SU-DHL-6 (cell line): Measurements from ENCODE around the gene AMBP.

ENCODE experiments used
- H2AFZ ChIP-seq: fragments of 200-600 bp; sonication (generic); 2 replicates; pipeline ENCODE4 v1.6.1; 2014; ENCODE audit warnings: low read depth, mild to moderate bottlenecking, moderate library complexity, mixed read lengths, antibody characterized with exemption, low read length; ENCODE audit not compliant: severe bottlenecking
- H3F3A ChIP-seq: fragments of 200-600 bp; shearing (Covaris generic); 2 replicates; pipeline ENCODE4 v1.6.0; 2016; ENCODE audit warnings: antibody characterized with exemption, mild to moderate bottlenecking; ENCODE audit not compliant: insufficient read depth
- H3K27ac ChIP-seq: fragments of 200-600 bp; sonication (generic); 2 replicates; pipeline ENCODE4 v1.5.1; 2016; ENCODE audit warnings: low read depth, mild to moderate bottlenecking, low read length, moderate library complexity, mixed read lengths
- H3K27me3 ChIP-seq: fragments of 200-600 bp; sonication (generic), shearing (Covaris generic); 2 replicates; pipeline ENCODE4 v1.6.0; 2014; ENCODE audit warnings: mild to moderate bottlenecking, low read length
- H3K36me3 ChIP-seq: fragments of 200-600 bp; sonication (generic); 2 replicates; pipeline ENCODE4 v1.6.1; 2014; ENCODE audit warnings: mild to moderate bottlenecking, low read length, mixed read lengths
- H3K4me2 ChIP-seq: fragments of 300-600, 200-600 bp; shearing (Covaris generic), sonication (generic); 2 replicates; pipeline ENCODE4 v1.6.0; 2014; ENCODE audit warnings: low read length, low read depth, mild to moderate bottlenecking; ENCODE audit not compliant: poor library complexity, severe bottlenecking
- H3K4me3 ChIP-seq: fragments of 200-600 bp; sonication (generic); 2 replicates; pipeline ENCODE4 v1.5.1; 2014; ENCODE audit warnings: antibody characterized with exemption, low read length, mild to moderate bottlenecking, mixed read lengths; ENCODE audit not compliant: insufficient read depth, poor library complexity, severe bottlenecking
- H3K79me2 ChIP-seq: fragments of 200-600 bp; sonication (generic); 2 replicates; pipeline ENCODE4 v1.6.1; 2014; ENCODE audit warnings: mild to moderate bottlenecking, low read length, moderate library complexity; ENCODE audit not compliant: insufficient read depth
- H3K9ac ChIP-seq: fragments of 200-600 bp; sonication (generic); 2 replicates; pipeline ENCODE4 v1.7.0; 2014; ENCODE audit warnings: mild to moderate bottlenecking, low read length
- H3K9me2 ChIP-seq: fragments of 200-600 bp; sonication (generic); replicated peaks from 2 replicates; pipeline ENCODE4 v1.6.1; 2014; ENCODE audit warnings: low read length; ENCODE audit not compliant: insufficient read depth
- H3K9me3 ChIP-seq: fragments of 200-600 bp; sonication (generic); 2 replicates; pipeline ENCODE4 v1.6.1; 2014; ENCODE audit warnings: low read length, mixed read lengths; ENCODE audit not compliant: insufficient read depth
- H4K20me1 ChIP-seq: fragments of 200-600 bp; sonication (generic); 2 replicates; pipeline ENCODE4 v1.6.1; 2014; ENCODE audit warnings: low read depth, mild to moderate bottlenecking, antibody characterized with exemption, low read length, moderate library complexity, mixed read lengths
- CTCF ChIP-seq: fragments of 200-600 bp; sonication (generic); IDR thresholded peaks from one replicate; pipeline ENCODE4 v1.5.1; 2017; ENCODE audit warnings: antibody characterized with exemption, mild to moderate bottlenecking, low read length, moderate library complexity; ENCODE audit not compliant: insufficient read depth, poor library complexity, severe bottlenecking
- EZH2phosphoT487 ChIP-seq: fragments of 200-600 bp; sonication (generic), shearing (Covaris generic); conservative IDR thresholded peaks from 2 replicates; pipeline ENCODE4 v1.6.1; 2018; ENCODE audit warnings: mild to moderate bottlenecking, antibody characterized with exemption, low read length, moderate library complexity, mixed read lengths

The AMBP gene

DNA sequence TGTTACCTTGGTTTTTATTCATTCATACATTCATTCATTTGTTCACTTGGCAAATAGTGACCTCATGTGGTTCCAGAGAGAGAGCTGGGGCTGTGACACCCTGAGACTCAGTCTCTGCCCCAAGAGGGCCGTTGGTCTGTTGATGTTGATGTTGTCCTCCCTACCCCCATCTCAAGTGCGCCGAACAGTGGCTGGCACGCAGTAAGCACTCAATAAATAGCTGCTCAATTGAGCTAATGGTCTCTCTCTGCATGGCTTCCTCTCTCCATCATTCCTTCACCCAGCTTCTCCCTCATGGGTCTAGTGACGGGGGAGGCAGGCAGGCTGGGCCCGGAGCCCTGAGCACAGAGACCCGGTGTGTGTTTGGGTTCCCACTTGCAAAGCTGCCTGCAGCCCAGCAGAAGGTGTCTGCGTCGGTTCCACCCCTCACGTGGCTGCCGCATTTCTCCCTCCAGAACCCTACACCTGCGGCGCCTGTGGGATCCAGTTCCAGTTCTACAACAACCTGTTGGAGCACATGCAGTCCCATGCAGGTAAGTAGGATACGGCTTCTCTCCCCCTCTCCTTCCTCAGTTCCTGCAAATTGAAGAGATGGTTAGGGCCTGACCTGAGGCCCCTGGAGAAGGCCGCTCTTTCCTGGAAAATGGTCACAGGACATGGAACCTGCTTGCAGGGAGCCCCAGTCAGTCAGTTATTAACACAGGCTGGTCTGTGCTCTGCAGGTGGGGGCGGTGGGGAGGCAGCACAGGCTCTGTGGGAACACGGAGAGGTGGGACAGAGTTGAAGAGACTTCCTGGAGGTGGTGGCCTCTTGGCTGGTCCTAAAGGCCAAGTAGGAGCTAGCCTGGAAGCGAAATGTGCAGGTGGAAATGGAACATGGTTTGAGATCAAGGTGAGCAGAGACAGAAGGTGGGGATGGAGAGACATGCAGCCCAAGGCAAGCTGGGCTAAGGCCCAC is 42.0 kb downstream of the AMBP start:
- no peak overlapping the region for H3K9ac ChIP-seq
- TF ChIP-seq EZH2phosphoT487: no peak
- no peak for TF ChIP-seq CTCF
- no peaks in the 10 kb centered on the region for H3K9me3 ChIP-seq
- no peak overlapping the region for H3K4me3 ChIP-seq
- H3K27ac ChIP-seq: no peak overlapping the region
- no peaks in the 10 kb centered on the region for H4K20me1 ChIP-seq
- H3K79me2 ChIP-seq: no peaks in the 10 kb centered on the region
- H2AFZ ChIP-seq: no peak overlapping the region
- H3K9me2 ChIP-seq: no peaks in the 10 kb centered on the region
- H3K27me3 ChIP-seq: no peaks in the 10 kb centered on the region
- no peaks in the 10 kb centered on the region for H3K36me3 ChIP-seq
- no peaks in the 10 kb centered on the region for H3F3A ChIP-seq
- no peak overlapping the region for H3K4me2 ChIP-seq

DNA sequence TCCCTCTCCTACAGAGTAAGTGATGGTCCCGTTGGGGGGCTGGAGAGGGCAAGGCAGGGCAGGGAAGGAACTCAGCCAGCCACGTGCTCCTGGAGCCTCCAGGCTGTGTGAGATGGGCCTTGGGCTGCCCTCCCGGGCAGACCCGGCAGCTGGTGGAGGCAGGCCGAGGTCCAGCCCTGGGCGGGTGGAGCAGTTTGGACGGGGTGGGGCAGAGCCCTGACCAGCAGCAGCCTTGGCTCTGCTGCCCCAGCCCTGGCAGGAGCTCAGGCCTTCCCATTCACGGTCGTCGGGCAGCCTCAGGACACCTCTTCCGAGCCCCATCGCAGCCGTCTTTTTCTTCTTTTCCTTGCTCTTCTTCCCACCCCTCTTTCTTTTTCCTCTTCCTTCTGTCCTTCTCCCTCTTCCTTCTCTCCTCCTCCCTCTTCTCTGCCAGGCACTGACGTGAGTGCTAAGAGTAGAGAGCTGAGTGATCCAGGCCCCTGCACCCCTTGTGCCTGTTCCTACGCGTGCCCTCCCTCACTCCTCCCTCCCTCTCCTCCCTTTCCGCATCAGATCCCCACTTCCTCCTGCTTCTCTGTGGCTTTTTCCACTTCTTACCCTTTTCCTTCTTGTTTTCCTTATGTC is 42.8 kb downstream of the AMBP start:
- no peaks in the 10 kb centered on the region for H3K79me2 ChIP-seq
- no peaks in the 10 kb centered on the region for H3K9me3 ChIP-seq
- TF ChIP-seq EZH2phosphoT487 (no peak), CTCF (no peak)
- no peak overlapping the region for H3K9ac ChIP-seq
- no peak overlapping the region for H3K4me3 ChIP-seq
- H3K27me3 ChIP-seq: no peaks in the 10 kb centered on the region
- H3K9me2 ChIP-seq: no peaks in the 10 kb centered on the region
- no peak overlapping the region for H2AFZ ChIP-seq
- no peaks in the 10 kb centered on the region for H3K36me3 ChIP-seq
- no peak overlapping the region for H3K4me2 ChIP-seq
- H4K20me1 ChIP-seq: no peaks in the 10 kb centered on the region
- no peak overlapping the region for H3K27ac ChIP-seq
- H3F3A ChIP-seq: no peaks in the 10 kb centered on the region

- no peaks in the 10 kb centered on the region for H3K9me2 ChIP-seq
- H3K79me2 ChIP-seq: no peaks in the 10 kb centered on the region
- H3K4me3 ChIP-seq: no peak overlapping the region
- no peak for TF ChIP-seq CTCF
- TF ChIP-seq EZH2phosphoT487: no peak
- H3K4me2 ChIP-seq: no peak overlapping the region
- H3K27me3 ChIP-seq: no peaks in the 10 kb centered on the region
- H3F3A ChIP-seq: no peaks in the 10 kb centered on the region
- no peak overlapping the region for H3K9ac ChIP-seq
- no peaks in the 10 kb centered on the region for H3K36me3 ChIP-seq
- H3K9me3 ChIP-seq: no peaks in the 10 kb centered on the region
- no peaks in the 10 kb centered on the region for H4K20me1 ChIP-seq
- no peak overlapping the region for H2AFZ ChIP-seq
- H3K27ac ChIP-seq: no peak overlapping the region
These were observed 43.4 kb downstream of the AMBP start for GRCh38 chr9:114034661-114035062.
